Lower leg skin (tissue), 4 donors: Measurements from ENCODE around the gene CSNK2A3. TPM values are rescaled to one million over a fixed set of nuclear protein-coding genes. Genes with fewer than 3 reads are reported as not detected.
"Not testable (repeated sequence)": the region's sequence is repeated elsewhere in the genome, so short reads cannot be mapped to it uniquely, and the experiment has no call there.

ENCODE experiments used
- DNase-seq, 2 donors: peaks; one replicate each; pipeline ENCODE4 v3.0.0-alpha.2; 2019; ENCODE audit warnings: low spot score in 2 of 2
- H3K4me3 ChIP-seq: fragments of 200-600 bp; sonication (generic); 2 replicates; pipeline ENCODE4 v1.5.1; 2017; ENCODE audit warnings: mild to moderate bottlenecking, low read depth; ENCODE audit not compliant: poor library complexity, severe bottlenecking
- CTCF ChIP-seq, 3 donors: fragments of 450-650 bp; IDR thresholded peaks; one replicate each; pipeline ENCODE4 v1.5.1; 2016; ENCODE audit warnings: antibody characterized with exemption in 3 of 3, mild to moderate bottlenecking in 3 of 3, moderate library complexity in 2 of 3
- POLR2A ChIP-seq, 2 donors: fragments of 450-650 bp; IDR thresholded peaks; one replicate each; pipeline ENCODE4 v1.6.1; 2016 to 2017; ENCODE audit warnings: antibody characterized with exemption in 2 of 2, mild to moderate bottlenecking in 1 of 2, moderate library complexity in 1 of 2
- WGBS, 2 donors: methylation state at CpG; one replicate each; pipeline ENCODE4 v1.1.5; 2018; 5-methylcytosine and 5-hydroxymethylcytosine counted together
- intact Hi-C: fragments of 100-400 bp; cut with DNase I; formaldehyde crosslinking; loops from one replicate; pipeline ENCODE4 v1.15.0; 2023; ENCODE audit warnings: low total_unique reads
- total RNA-seq, 4 donors: library from RNA; depleted of rRNA; stranded (reverse); fragments of >200 nt; gene quantifications; one replicate each; pipeline ENCODE4 v1.1.0, GENCODE V29; 2016

The CSNK2A3 gene
- total RNA-seq = 1 to 10 TPM in 1 of 4 donors, under 1 TPM in 3; 0.49 to 3.0 (median 0.84) TPM

GRCh38 chr11:11352878-11353277 is at the start of gene CSNK2A3:
CSNK2A3 (minus strand) TSS chr11:11353250; CDS start chr11:11353119, 131 bp downstream.
- H3K4me3 ChIP-seq, DNase-seq: not testable (repeated sequence)
- intact Hi-C loops = loop anchor here (10.0 kb wide), 1 partner anchor 1078 kb away; no protein-coding TSS in a partner anchor
- WGBS, 2 donors = 81 to 86% methylated on average over 11 of the region's 11 CpGs

GRCh38 chr11:11401960-11402535 is 49.0 kb upstream of the CSNK2A3 start:
- no peak for DNase-seq
- no peak overlapping the region for H3K4me3 ChIP-seq
- intact Hi-C loops = no loop called here
- WGBS, 2 donors = 63 to 78% methylated on average over 3 of the region's 3 CpGs
- TF ChIP-seq CTCF (IDR thresholded peaks at IDR 0.05) (no peak), POLR2A (IDR thresholded peaks at IDR 0.05) (no peak)

GRCh38 chr11:11400635-11401232 is 47.7 kb upstream of the CSNK2A3 start:
- no peak for DNase-seq
- TF ChIP-seq POLR2A (IDR thresholded peaks at IDR 0.05) (no peak), CTCF (IDR thresholded peaks at IDR 0.05) (no peak)
- 87% methylated on average over 9 of the region's 9 CpGs for WGBS, 2 donors
- no peak overlapping the region for H3K4me3 ChIP-seq
- intact Hi-C loops = no loop called here

GRCh38 chr11:11400121-11400520 is 47.1 kb upstream of the CSNK2A3 start:
- DNase-seq = no peak
- intact Hi-C loops = no loop called here
- H3K4me3 ChIP-seq = no peak overlapping the region
- WGBS, 2 donors = 80 to 86% methylated on average over 3 of the region's 3 CpGs
- TF ChIP-seq POLR2A (IDR thresholded peaks at IDR 0.05) (no peak), CTCF (IDR thresholded peaks at IDR 0.05) (no peak)

GRCh38 chr11:11397781-11398180 is 44.7 kb upstream of the CSNK2A3 start:
- intact Hi-C loops = no loop called here
- no peak overlapping the region for H3K4me3 ChIP-seq
- TF ChIP-seq CTCF (IDR thresholded peaks at IDR 0.05) = no peak
- no peak for TF ChIP-seq POLR2A (IDR thresholded peaks at IDR 0.05)
- 94 to 96% methylated on average over 3 of the region's 3 CpGs for WGBS, 2 donors
- DNase-seq = no peak

- no peak for TF ChIP-seq CTCF (IDR thresholded peaks at IDR 0.05)
- no peak for TF ChIP-seq POLR2A (IDR thresholded peaks at IDR 0.05)
- no peak for DNase-seq
Measured at GRCh38 chr11:11397036-11397415, 44.0 kb upstream of the CSNK2A3 start.

More at GRCh38 chr11:11397036-11397415, 44.0 kb upstream of the CSNK2A3 start:
- no peak overlapping the region for H3K4me3 ChIP-seq
- 82 to 89% methylated on average over 2 of the region's 2 CpGs for WGBS, 2 donors
- intact Hi-C loops = no loop called here
